Measurements from ENCODE around the gene EFCAB8.

Gene EFCAB8

GRCh38 chr20:32978009-32978335 lies 119.2 kb downstream of the EFCAB8 start:
- Histone ChIP-seq H3K27me3 (ENCODE audit: control insufficient read depth, low read length) (0 out of 2 replicates have a peak, but pooled peaks cover 3% of the 10 kb centered on the region), H3K9me2 (replicated peaks; ENCODE audit: control insufficient read depth, low read length) (no peaks in the 10 kb centered on the region), H3K4me2 (ENCODE audit: low read length) (no peak overlapping the region), H3K4me3 (ENCODE audit: low read length) (no peak overlapping the region), H3K79me2 (ENCODE audit: control insufficient read depth, low read length) (no peaks in the 10 kb centered on the region), H3K36me3 (ENCODE audit: control insufficient read depth, low read length) (no peaks in the 10 kb centered on the region), H3K4me1 (ENCODE audit: control insufficient read depth, low read length) (peaks cover 3% of the 10 kb centered on the region), H4K20me1 (ENCODE audit: control insufficient read depth, insufficient read depth, low read depth, low read length) (no peaks in the 10 kb centered on the region), H3K27ac (ENCODE audit: low read depth, low read length) (no peak overlapping the region), H3F3A (ENCODE audit: control insufficient read depth, insufficient read depth) (no peaks in the 10 kb centered on the region), H3K9me3 (ENCODE audit: control insufficient read depth, insufficient read depth, low read length) (no peaks in the 10 kb centered on the region)
- TF ChIP-seq CTCF (IDR thresholded peaks at IDR 0.05; ENCODE audit: low read depth, low read length, poor library complexity, severe bottlenecking) (no peak), EZH2phosphoT487 (IDR thresholded peaks at IDR 0.05; ENCODE audit: borderline replicate concordance, low read length) (no peak)

- H3K4me1 ChIP-seq (ENCODE audit: control insufficient read depth, low read length), result no peaks in the 10 kb centered on the region
- H3K79me2 ChIP-seq (ENCODE audit: control insufficient read depth, low read length), result no peaks in the 10 kb centered on the region
- no peak overlapping the region for H3K27ac ChIP-seq (ENCODE audit: low read depth, low read length)
- no peak for TF ChIP-seq EZH2phosphoT487 (IDR thresholded peaks at IDR 0.05; ENCODE audit: borderline replicate concordance, low read length)
- TF ChIP-seq CTCF (IDR thresholded peaks at IDR 0.05; ENCODE audit: low read depth, low read length, poor library complexity, severe bottlenecking), result no peak
- no peaks in the 10 kb centered on the region for H3K9me2 ChIP-seq (replicated peaks; ENCODE audit: control insufficient read depth, low read length)
- no peak overlapping the region for H3K4me2 ChIP-seq (ENCODE audit: low read length)
- 0 out of 2 replicates have a peak, but pooled peaks cover 3% of the 10 kb centered on the region for H3K27me3 ChIP-seq (ENCODE audit: control insufficient read depth, low read length)
- no peak overlapping the region for H3K4me3 ChIP-seq (ENCODE audit: low read length)
- H3K9me3 ChIP-seq (ENCODE audit: control insufficient read depth, insufficient read depth, low read length), result no peaks in the 10 kb centered on the region
- H3K36me3 ChIP-seq (ENCODE audit: control insufficient read depth, low read length), result no peaks in the 10 kb centered on the region
- H3F3A ChIP-seq (ENCODE audit: control insufficient read depth, insufficient read depth), result no peaks in the 10 kb centered on the region
- H4K20me1 ChIP-seq (ENCODE audit: control insufficient read depth, insufficient read depth, low read depth, low read length), result no peaks in the 10 kb centered on the region
These were observed 120.7 kb downstream of the EFCAB8 start for GRCh38 chr20:32979201-32979998.

GRCh38 chr20:32980131-32980941 lies 121.6 kb downstream of the EFCAB8 start:
- H3K4me2 ChIP-seq (ENCODE audit: low read length), result no peak overlapping the region
- TF ChIP-seq CTCF (IDR thresholded peaks at IDR 0.05; ENCODE audit: low read depth, low read length, poor library complexity, severe bottlenecking) (no peak), EZH2phosphoT487 (IDR thresholded peaks at IDR 0.05; ENCODE audit: borderline replicate concordance, low read length) (no peak)
- no peaks in the 10 kb centered on the region for H3F3A ChIP-seq (ENCODE audit: control insufficient read depth, insufficient read depth)
- no peaks in the 10 kb centered on the region for H3K9me3 ChIP-seq (ENCODE audit: control insufficient read depth, insufficient read depth, low read length)
- H3K9me2 ChIP-seq (replicated peaks; ENCODE audit: control insufficient read depth, low read length), result no peaks in the 10 kb centered on the region
- H3K27ac ChIP-seq (ENCODE audit: low read depth, low read length), result no peak overlapping the region
- no peaks in the 10 kb centered on the region for H3K4me1 ChIP-seq (ENCODE audit: control insufficient read depth, low read length)
- H4K20me1 ChIP-seq (ENCODE audit: control insufficient read depth, insufficient read depth, low read depth, low read length), result no peaks in the 10 kb centered on the region
- no peaks in the 10 kb centered on the region for H3K79me2 ChIP-seq (ENCODE audit: control insufficient read depth, low read length)
- no peak overlapping the region for H3K4me3 ChIP-seq (ENCODE audit: low read length)
- 0 out of 2 replicates have a peak, but pooled peaks cover 3% of the 10 kb centered on the region for H3K27me3 ChIP-seq (ENCODE audit: control insufficient read depth, low read length)
- no peaks in the 10 kb centered on the region for H3K36me3 ChIP-seq (ENCODE audit: control insufficient read depth, low read length)
